Dermis blood vessel endothelial cell (primary cell): ENCODE results near the gene SRGN. TPM values are rescaled to one million over a fixed set of nuclear protein-coding genes. Genes with fewer than 3 reads are reported as not detected.

Source experiments
- DNase-seq: peaks from one replicate; pipeline ENCODE4 v3.0.0; 2010
- total RNA-seq: library from RNA; depleted of rRNA; stranded (reverse); fragments of >200 nt; gene quantifications from 2 replicates; pipeline ENCODE4 v1.2.3, GENCODE V29; 2014

Gene SRGN
- total RNA-seq, 1 donor from 2014 or later, result 495 TPM

GRCh38 chr10:69142983-69143382 is 55.1 kb downstream of the SRGN start:
- no peak for DNase-seq

GRCh38 chr10:69145329-69145728 is 57.4 kb downstream of the SRGN start:
- DNase-seq, result no peak

GRCh38 chr10:69145864-69146263 is 58.0 kb downstream of the SRGN start:
- DNase-seq, result no peak

- DNase-seq, result no peak
Observed at GRCh38 chr10:69146759-69147158, 58.9 kb downstream of the SRGN start.

- DNase-seq, result no peak
Observed at GRCh38 chr10:69151984-69152383, 64.1 kb downstream of the SRGN start.

- DNase-seq, result no peak
Observed at GRCh38 chr10:69153227-69153626, 65.3 kb downstream of the SRGN start.

Other genes with a start within 250 kb of the SRGN start
- 46.6 and 49.0 TPM in 2 replicates for gene DDX50, start 186.8 kb upstream of the SRGN start, total RNA-seq
- gene DDX21, start 131.9 kb upstream of the SRGN start, total RNA-seq, result 73.0 and 102 TPM in 2 replicates
- 41.9 and 55.2 TPM in 2 replicates for gene KIFBP, start 99.3 kb upstream of the SRGN start, total RNA-seq
- gene VPS26A, start 36.1 kb downstream of the SRGN start, total RNA-seq, result 34.5 and 56.8 TPM in 2 replicates
- 18.4 and 27.1 TPM in 2 replicates for gene SUPV3L1, start 92.1 kb downstream of the SRGN start, total RNA-seq
- gene HKDC1, start 132.2 kb downstream of the SRGN start, total RNA-seq, result 0.23 and 0.85 TPM in 2 replicates
- gene HK1, start 190.4 kb downstream of the SRGN start, total RNA-seq, result 110 and 142 TPM in 2 replicates